SK-N-SH (cell line): ENCODE results near the gene ZNF185. TPM values are rescaled to one million over a fixed set of nuclear protein-coding genes. Genes with fewer than 3 reads are reported as not detected.

ENCODE experiments used
- CTCF ChIA-PET: fragments of 300-600, 350-600 bp; formaldehyde crosslinking; extraction: SDS; loops from one replicate; lab custom pipeline; 2021; lab: Yijun Ruan, JAX
- POLR2A ChIA-PET: fragments of 350-600 bp; sonication (Branson Sonifier 250); formaldehyde crosslinking; extraction: SDS; loops from one replicate; lab custom pipeline; 2020; ENCODE audit warnings: antibody characterized with exemption, inconsistent platforms; lab: Yijun Ruan, JAX
- DNase-seq: peaks from one replicate; pipeline ENCODE4 v3.0.0; 2012
- H2AFZ ChIP-seq: fragments of 200-600 bp; sonication (generic); 2 replicates; pipeline ENCODE4 v1.8.1; 2016; ENCODE audit warnings: antibody characterized with exemption, mild to moderate bottlenecking, low read depth
- H3F3A ChIP-seq: fragments of 200-600 bp; sonication (generic); replicated peaks from 2 replicates; pipeline ENCODE3; 2016; ENCODE audit warnings: antibody characterized with exemption, mild to moderate bottlenecking; ENCODE audit not compliant: insufficient read depth
- H3K27ac ChIP-seq, 2 experiments: fragments of 200-500 bp in 1 of 2; fragments of 200-600 bp in 1 of 2; sonication (Bioruptor generic) in 1 of 2; sonication (generic), shearing (Covaris generic) in 1 of 2; 2 replicates each; pipeline versions ENCODE4 v1.5.1 to v1.6.1; 2014 to 2016; ENCODE audit warnings: low read depth in 2 of 2, inconsistent platforms in 1 of 2, low read length in 1 of 2, mild to moderate bottlenecking in 1 of 2, mixed read lengths in 1 of 2
- H3K27me3 ChIP-seq: fragments of 200-600 bp; sonication (generic), shearing (Covaris generic); 2 replicates; pipeline ENCODE4 v1.6.1; 2016; ENCODE audit warnings: mixed run types; ENCODE audit not compliant: insufficient read depth
- H3K36me3 ChIP-seq, 2 experiments: fragments of 200-500 bp in 1 of 2; fragments of 200-600 bp in 1 of 2; sonication (Bioruptor generic) in 1 of 2; sonication (generic) in 1 of 2; replicated peaks in 1 of 2; 2 replicates each; pipeline versions ENCODE3 to v1.5.1; 2014 to 2016; ENCODE audit warnings: low read length in 1 of 2, mild to moderate bottlenecking in 1 of 2; ENCODE audit not compliant: insufficient read depth in 2 of 2, control insufficient read depth in 1 of 2
- H3K4me1 ChIP-seq, 2 experiments: fragments of 200-500 bp in 1 of 2; fragments of 200-600 bp in 1 of 2; sonication (Bioruptor generic) in 1 of 2; sonication (generic), shearing (Covaris generic) in 1 of 2; 2 replicates each; pipeline versions ENCODE4 v1.5.1 to v1.6.1; 2014 to 2016; ENCODE audit warnings: low read depth in 1 of 2, low read length in 1 of 2, mixed run types in 1 of 2; ENCODE audit not compliant: insufficient read depth in 2 of 2, control insufficient read depth in 1 of 2
- H3K4me2 ChIP-seq: fragments of 200-600 bp; sonication (generic), shearing (Covaris generic); 2 replicates; pipeline ENCODE4 v1.6.1; 2017; ENCODE audit warnings: mixed run types
- H3K4me3 ChIP-seq, 2 experiments: fragments of 200-500 bp in 1 of 2; fragments of 200-600 bp in 1 of 2; sonication (Bioruptor generic) in 1 of 2; sonication (generic), shearing (Covaris generic) in 1 of 2; 2 replicates each; pipeline versions ENCODE4 v1.5.1 to v1.8.1; 2014 to 2016; ENCODE audit warnings: low read depth in 2 of 2, inconsistent platforms in 1 of 2, low read length in 1 of 2, mild to moderate bottlenecking in 1 of 2, mixed read lengths in 1 of 2, moderate library complexity in 1 of 2
- H3K79me2 ChIP-seq: fragments of 200-600 bp; sonication (generic); 2 replicates; pipeline ENCODE4 v1.8.1; 2017; ENCODE audit warnings: mild to moderate bottlenecking; ENCODE audit not compliant: insufficient read depth
- H3K9ac ChIP-seq: fragments of 200-600 bp; sonication (generic); 2 replicates; pipeline ENCODE4 v1.6.1; 2017; ENCODE audit warnings: mixed run types
- H3K9me2 ChIP-seq: fragments of 200-600 bp; sonication (generic); 2 replicates; pipeline ENCODE4 v1.6.1; 2017; ENCODE audit warnings: mixed run types
- H3K9me3 ChIP-seq: fragments of 200-600 bp; sonication (generic); 2 replicates; pipeline ENCODE4 v1.6.1; 2017; ENCODE audit warnings: mixed run types, mild to moderate bottlenecking, moderate library complexity
- H4K20me1 ChIP-seq: fragments of 200-600 bp; sonication (generic); 2 replicates; pipeline ENCODE4 v1.6.1; 2017; ENCODE audit warnings: mild to moderate bottlenecking, mixed run types; ENCODE audit not compliant: insufficient read depth
- CHD2 ChIP-seq: fragments of 150-350 bp; IDR thresholded peaks from 2 replicates; pipeline ENCODE4 v1.6.1; 2018; ENCODE audit warnings: low read length; ENCODE audit not compliant: partially characterized antibody
- EP300 ChIP-seq, 2 experiments: IDR thresholded peaks; 2 replicates each; pipeline versions ENCODE4 v1.4.0 to v1.6.1; 2012; ENCODE audit warnings: borderline replicate concordance in 1 of 2, low read depth in 1 of 2, low read length in 1 of 2
- FOSL2 ChIP-seq: IDR thresholded peaks from 2 replicates; pipeline ENCODE4 v1.4.0; 2012; ENCODE audit warnings: low read depth, mild to moderate bottlenecking, moderate library complexity, borderline replicate concordance
- FOXM1 ChIP-seq: IDR thresholded peaks from 2 replicates; pipeline ENCODE4 v1.4.0; 2012; ENCODE audit warnings: low read depth, mild to moderate bottlenecking
- MEF2A ChIP-seq: IDR thresholded peaks from 2 replicates; pipeline ENCODE4 v1.4.0; 2012; ENCODE audit warnings: low read depth, borderline replicate concordance
- MXI1 ChIP-seq: IDR thresholded peaks from 2 replicates; pipeline ENCODE4 v1.6.1; 2012; ENCODE audit warnings: mild to moderate bottlenecking, low read depth, low read length, improper control_type of control experiment
- NRF1 ChIP-seq: IDR thresholded peaks from 2 replicates; pipeline ENCODE4 v1.6.1; 2012; ENCODE audit warnings: low read depth, mild to moderate bottlenecking, low read length
- RCOR1 ChIP-seq: fragments of 150-350 bp; IDR thresholded peaks from 2 replicates; pipeline ENCODE4 v1.6.1; 2017; ENCODE audit warnings: antibody characterized with exemption, low read length
- RFX5 ChIP-seq: IDR thresholded peaks from 2 replicates; pipeline ENCODE4 v1.6.1; 2012; ENCODE audit warnings: mild to moderate bottlenecking, improper control_type of control experiment, low read length
- SIN3A ChIP-seq: IDR thresholded peaks from 2 replicates; pipeline ENCODE4 v1.6.1; 2012; ENCODE audit warnings: low read depth, mild to moderate bottlenecking, low read length, moderate library complexity, borderline replicate concordance
- TAF1 ChIP-seq: IDR thresholded peaks from 2 replicates; pipeline ENCODE4 v1.6.1; 2012; ENCODE audit warnings: low read depth, mild to moderate bottlenecking, low read length, moderate library complexity, borderline replicate concordance
- TEAD4 ChIP-seq: IDR thresholded peaks from 2 replicates; pipeline ENCODE4 v1.4.0; 2012; ENCODE audit warnings: mild to moderate bottlenecking, borderline replicate concordance; ENCODE audit not compliant: insufficient read depth
- USF1 ChIP-seq: IDR thresholded peaks from 2 replicates; pipeline ENCODE4 v1.4.0; 2012; ENCODE audit warnings: low read depth, borderline replicate concordance
- YY1 ChIP-seq: IDR thresholded peaks from 2 replicates; pipeline ENCODE4 v1.4.0; 2012; ENCODE audit warnings: low read depth, mild to moderate bottlenecking
- ZBTB33 ChIP-seq: IDR thresholded peaks from 2 replicates; pipeline ENCODE4 v1.4.0; 2012; ENCODE audit warnings: low read depth, borderline replicate concordance
- WGBS: methylation state at CpG from one replicate; pipeline ENCODE4 v1.1.6; 2017; ENCODE audit warnings: low lambda C conversion rate; 5-methylcytosine and 5-hydroxymethylcytosine counted together
- polyA plus RNA-seq, 3 experiments: library from polyadenylated mRNA; depleted of rRNA; stranded (reverse); fragments of >200 nt; gene quantifications; 2 replicates each; pipeline ENCODE4 v1.2.3, GENCODE V29; 2012
- TF ChIP-seq, protein P1 (sequence below): fragments of 150-350 bp; IDR thresholded peaks from 2 replicates; pipeline ENCODE4 v1.6.1; 2017; ENCODE audit warnings: antibody characterized with exemption, low read length, low read depth, borderline replicate concordance
- TF ChIP-seq, protein P2 (sequence below): IDR thresholded peaks from 2 replicates; pipeline ENCODE4; 2012

ZNF185 gene
- polyA plus RNA-seq, 1 of the 3 experiments (the other 2 are of a cell fraction) = 10.3 TPM

- TF ChIP-seq MXI1 (no peak), FOSL2 (no peak), EP300 (IDR thresholded peaks at IDR 0.05; ENCODE audit: borderline replicate concordance in 1 of 2, low read depth in 1 of 2, low read length in 1 of 2) (no peak)
- TF ChIP-seq, protein P1, sequence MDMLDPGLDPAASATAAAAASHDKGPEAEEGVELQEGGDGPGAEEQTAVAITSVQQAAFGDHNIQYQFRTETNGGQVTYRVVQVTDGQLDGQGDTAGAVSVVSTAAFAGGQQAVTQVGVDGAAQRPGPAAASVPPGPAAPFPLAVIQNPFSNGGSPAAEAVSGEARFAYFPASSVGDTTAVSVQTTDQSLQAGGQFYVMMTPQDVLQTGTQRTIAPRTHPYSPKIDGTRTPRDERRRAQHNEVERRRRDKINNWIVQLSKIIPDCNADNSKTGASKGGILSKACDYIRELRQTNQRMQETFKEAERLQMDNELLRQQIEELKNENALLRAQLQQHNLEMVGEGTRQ = no peak
- TF ChIP-seq, all 33 proteins: peak for 0
- Histone ChIP-seq H2AFZ (no peak overlapping the region), H3K9me3 (no peaks in the 10 kb centered on the region), H3K9me2 (no peaks in the 10 kb centered on the region), H3K4me3 (no peak overlapping the region), H3K27ac (no peak overlapping the region), H3K36me3 (no peaks in the 10 kb centered on the region), H3K79me2 (no peaks in the 10 kb centered on the region), H3K4me2 (no peak overlapping the region), H3K27me3 (peaks cover 4% of the 10 kb centered on the region; the same call in 1 of the 2 replicates), H3K9ac (no peak overlapping the region), H3F3A (no peaks in the 10 kb centered on the region), H3K4me1 (no peaks in the 10 kb centered on the region), H4K20me1 (no peaks in the 10 kb centered on the region)
- no peak for DNase-seq
- ChIA-PET POLR2A (no interaction called here), CTCF (interaction anchor here (3.0 to 3.9 kb wide), 2 partner anchors 10 to 18 kb away, joined by 16 to 33 read pairs; no protein-coding TSS in a partner anchor)
- 48% methylated on average over 4 of the region's 6 CpGs for WGBS
Observed at GRCh38 chrX:152932144-152932543, 34.3 kb downstream of the ZNF185 start.

- POLR2A ChIA-PET = no interaction called here
- H4K20me1 ChIP-seq = no peaks in the 10 kb centered on the region
- no peaks in the 10 kb centered on the region for H3K79me2 ChIP-seq
- no peaks in the 10 kb centered on the region for H3K9me3 ChIP-seq
- no peaks in the 10 kb centered on the region for H3K9me2 ChIP-seq
- H3K27ac ChIP-seq = no peak overlapping the region
- CTCF ChIA-PET = interaction anchor here (0.8 to 3.9 kb wide), 3 partner anchors 9 to 397 kb away, joined by 3 to 33 read pairs (median 16); no protein-coding TSS in a partner anchor
- DNase-seq = no peak
- 24% methylated on average over 3 of the region's 8 CpGs for WGBS
- no peak overlapping the region for H3K4me3 ChIP-seq
- no peaks in the 10 kb centered on the region for H3K36me3 ChIP-seq
- H3K4me1 ChIP-seq = no peaks in the 10 kb centered on the region
- H3K9ac ChIP-seq = no peak overlapping the region
- no peak overlapping the region for H2AFZ ChIP-seq
- H3K27me3 ChIP-seq = peaks cover 6% of the 10 kb centered on the region; the same call in 1 of the 2 replicates
- TF ChIP-seq ZBTB33 (no peak), MEF2A (no peak), TEAD4 (no peak), USF1 (no peak), NRF1 (no peak), FOXM1 (no peak), CHD2 (no peak), YY1 (no peak), RFX5 (no peak), RCOR1 (no peak), TAF1 (no peak), SIN3A (no peak)
- TF ChIP-seq, protein P2, sequence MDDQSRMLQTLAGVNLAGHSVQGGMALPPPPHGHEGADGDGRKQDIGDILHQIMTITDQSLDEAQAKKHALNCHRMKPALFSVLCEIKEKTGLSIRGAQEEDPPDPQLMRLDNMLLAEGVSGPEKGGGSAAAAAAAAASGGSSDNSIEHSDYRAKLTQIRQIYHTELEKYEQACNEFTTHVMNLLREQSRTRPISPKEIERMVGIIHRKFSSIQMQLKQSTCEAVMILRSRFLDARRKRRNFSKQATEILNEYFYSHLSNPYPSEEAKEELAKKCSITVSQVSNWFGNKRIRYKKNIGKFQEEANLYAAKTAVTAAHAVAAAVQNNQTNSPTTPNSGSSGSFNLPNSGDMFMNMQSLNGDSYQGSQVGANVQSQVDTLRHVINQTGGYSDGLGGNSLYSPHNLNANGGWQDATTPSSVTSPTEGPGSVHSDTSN = no peak
- no peak overlapping the region for H3K4me2 ChIP-seq
- no peaks in the 10 kb centered on the region for H3F3A ChIP-seq
Observed at GRCh38 chrX:152932598-152933175, 34.8 kb downstream of the ZNF185 start.
